DOHH2 (cell line): ENCODE results near the gene SLC15A5.

Experiments
- H3F3A ChIP-seq: fragments of 200-600 bp; sonication (generic), shearing (Covaris generic); 2 replicates; pipeline ENCODE4 v1.6.0; 2016; ENCODE audit warnings: antibody characterized with exemption, mild to moderate bottlenecking; ENCODE audit not compliant: control insufficient read depth, insufficient read depth
- H3K27ac ChIP-seq: fragments of 200-600 bp; sonication (generic); 2 replicates; pipeline ENCODE4 v1.5.1; 2014; ENCODE audit warnings: low read depth, mild to moderate bottlenecking, low read length, moderate library complexity
- H3K27me3 ChIP-seq: fragments of 200-600 bp; sonication (generic); 2 replicates; pipeline ENCODE4 v1.6.1; 2014; ENCODE audit warnings: mild to moderate bottlenecking, low read length, mixed read lengths; ENCODE audit not compliant: control insufficient read depth
- H3K36me3 ChIP-seq: fragments of 200-600 bp; sonication (generic); 2 replicates; pipeline ENCODE4 v1.6.1; 2014; ENCODE audit warnings: mild to moderate bottlenecking, low read length, moderate library complexity, mixed read lengths; ENCODE audit not compliant: control insufficient read depth
- H3K4me1 ChIP-seq: fragments of 200-600 bp; sonication (generic); 2 replicates; pipeline ENCODE4 v1.6.1; 2014; ENCODE audit warnings: mild to moderate bottlenecking, low read length, mixed read lengths; ENCODE audit not compliant: control insufficient read depth
- H3K4me2 ChIP-seq: fragments of 200-600 bp; sonication (generic); 2 replicates; pipeline ENCODE4 v1.6.0; 2014; ENCODE audit warnings: mild to moderate bottlenecking, low read length, moderate library complexity
- H3K4me3 ChIP-seq: fragments of 200-600 bp; sonication (generic); 2 replicates; pipeline ENCODE4 v1.5.1; 2014; ENCODE audit warnings: mild to moderate bottlenecking, low read length, mixed read lengths
- H3K79me2 ChIP-seq: fragments of 200-600 bp; sonication (generic); 2 replicates; pipeline ENCODE4 v1.6.1; 2014; ENCODE audit warnings: mild to moderate bottlenecking, low read length, mixed read lengths; ENCODE audit not compliant: control insufficient read depth
- H3K9me2 ChIP-seq: fragments of 200-600 bp; sonication (generic); replicated peaks from 2 replicates; pipeline ENCODE4 v1.6.1; 2014; ENCODE audit warnings: mild to moderate bottlenecking, low read length, mixed read lengths; ENCODE audit not compliant: control insufficient read depth
- H3K9me3 ChIP-seq: fragments of 200-600 bp; sonication (generic); 2 replicates; pipeline ENCODE4 v1.6.1; 2014; ENCODE audit warnings: antibody characterized with exemption, low read length, mixed read lengths; ENCODE audit not compliant: control insufficient read depth, insufficient read depth
- H4K20me1 ChIP-seq: fragments of 200-600 bp; sonication (generic); 2 replicates; pipeline ENCODE4 v1.6.0; 2014; ENCODE audit warnings: low read depth, mild to moderate bottlenecking, antibody characterized with exemption, low read length, moderate library complexity; ENCODE audit not compliant: control insufficient read depth, insufficient read depth
- CTCF ChIP-seq: fragments of 200-600 bp; sonication (generic); IDR thresholded peaks from one replicate; pipeline ENCODE4 v1.5.1; 2014; ENCODE audit warnings: antibody characterized with exemption, mild to moderate bottlenecking, low read depth, low read length; ENCODE audit not compliant: poor library complexity, severe bottlenecking
- EZH2phosphoT487 ChIP-seq: fragments of 200-600 bp; sonication (generic); IDR thresholded peaks from 2 replicates; pipeline ENCODE4 v1.6.1; 2017; ENCODE audit warnings: borderline replicate concordance, mild to moderate bottlenecking, antibody characterized with exemption, low read length, moderate library complexity, mixed read lengths

SLC15A5 gene

GRCh38 chr12:16294376-16294956, 17.0 kb upstream of the SLC15A5 start:
- no peaks in the 10 kb centered on the region for H4K20me1 ChIP-seq
- TF ChIP-seq EZH2phosphoT487, result no peak
- no peaks in the 10 kb centered on the region for H3K79me2 ChIP-seq
- H3K27me3 ChIP-seq, result no peaks in the 10 kb centered on the region
- H3K9me2 ChIP-seq, result no peaks in the 10 kb centered on the region
- no peak overlapping the region for H3K4me3 ChIP-seq
- H3K4me1 ChIP-seq, result no peaks in the 10 kb centered on the region
- no peak overlapping the region for H3K27ac ChIP-seq
- H3K36me3 ChIP-seq, result no peaks in the 10 kb centered on the region
- H3F3A ChIP-seq, result no peaks in the 10 kb centered on the region
- H3K9me3 ChIP-seq, result no peaks in the 10 kb centered on the region
- H3K4me2 ChIP-seq, result no peak overlapping the region

GRCh38 chr12:16291032-16291431, 13.5 kb upstream of the SLC15A5 start:
- no peak for TF ChIP-seq CTCF
- no peak for TF ChIP-seq EZH2phosphoT487
- H3K4me2 ChIP-seq, result no peak overlapping the region

GRCh38 chr12:16285586-16285985, 8.1 kb upstream of the SLC15A5 start:
- H4K20me1 ChIP-seq, result no peaks in the 10 kb centered on the region
- no peaks in the 10 kb centered on the region for H3K79me2 ChIP-seq
- H3K27ac ChIP-seq, result no peak overlapping the region
- no peaks in the 10 kb centered on the region for H3F3A ChIP-seq
- H3K36me3 ChIP-seq, result no peaks in the 10 kb centered on the region
- no peak overlapping the region for H3K4me2 ChIP-seq
- H3K4me3 ChIP-seq, result no peak overlapping the region
- no peaks in the 10 kb centered on the region for H3K9me2 ChIP-seq
- no peaks in the 10 kb centered on the region for H3K9me3 ChIP-seq
- H3K27me3 ChIP-seq, result no peaks in the 10 kb centered on the region
- TF ChIP-seq EZH2phosphoT487, result no peak
- no peak for TF ChIP-seq CTCF
- H3K4me1 ChIP-seq, result no peaks in the 10 kb centered on the region

More at GRCh38 chr12:16291032-16291431, 13.5 kb upstream of the SLC15A5 start:
- Histone ChIP-seq H3K9me2 (no peaks in the 10 kb centered on the region), H3K36me3 (no peaks in the 10 kb centered on the region), H3F3A (no peaks in the 10 kb centered on the region), H3K4me3 (no peak overlapping the region), H3K4me1 (no peaks in the 10 kb centered on the region), H3K27ac (no peak overlapping the region), H3K27me3 (no peaks in the 10 kb centered on the region), H4K20me1 (no peaks in the 10 kb centered on the region), H3K9me3 (no peaks in the 10 kb centered on the region), H3K79me2 (no peaks in the 10 kb centered on the region)

- no peaks in the 10 kb centered on the region for H3F3A ChIP-seq
- TF ChIP-seq EZH2phosphoT487, result no peak
- no peak for TF ChIP-seq CTCF
These were observed 5.5 kb upstream of the SLC15A5 start for GRCh38 chr12:16282978-16283377.

More at GRCh38 chr12:16282978-16283377, 5.5 kb upstream of the SLC15A5 start:
- no peaks in the 10 kb centered on the region for H3K27me3 ChIP-seq
- no peaks in the 10 kb centered on the region for H4K20me1 ChIP-seq
- no peaks in the 10 kb centered on the region for H3K9me3 ChIP-seq
- H3K36me3 ChIP-seq, result no peaks in the 10 kb centered on the region
- no peak overlapping the region for H3K4me3 ChIP-seq
- H3K27ac ChIP-seq, result no peak overlapping the region
- H3K4me2 ChIP-seq, result no peak overlapping the region
- H3K4me1 ChIP-seq, result no peaks in the 10 kb centered on the region
- H3K79me2 ChIP-seq, result no peaks in the 10 kb centered on the region
- H3K9me2 ChIP-seq, result no peaks in the 10 kb centered on the region
